HG03025 (cell line): ENCODE results near the gene CECR2.
"Not testable (repeated sequence)": the region's sequence is repeated elsewhere in the genome, so short reads cannot be mapped to it uniquely, and the experiment has no call there.

ENCODE experiments used
- ATAC-seq: cut with Tn5 transposase; IDR thresholded peaks from one replicate; pipeline ENCODE4 v1.9.1; 2021; ENCODE audit warnings: mild to moderate bottlenecking, moderate library complexity; ENCODE audit not compliant: unreplicated experiment, low FRiP score

CECR2 gene

GRCh38 chr22:17397756-17398547 is 28.7 kb downstream of the CECR2 start:
- no peak for ATAC-seq

GRCh38 chr22:17400305-17400704 is 31.0 kb downstream of the CECR2 start:
- no peak for ATAC-seq

GRCh38 chr22:17401728-17402127 is 32.5 kb downstream of the CECR2 start:
- ATAC-seq, result no peak

- ATAC-seq, result no peak
Measured at GRCh38 chr22:17402293-17402692, 33.0 kb downstream of the CECR2 start.

- ATAC-seq, result no peak
Measured at GRCh38 chr22:17403906-17404305, 34.6 kb downstream of the CECR2 start.

GRCh38 chr22:17407643-17408042 is 38.4 kb downstream of the CECR2 start:
- no peak for ATAC-seq

GRCh38 chr22:17410576-17410975 is 41.3 kb downstream of the CECR2 start:
- ATAC-seq, result no peak

GRCh38 chr22:17411213-17411612 is 42.0 kb downstream of the CECR2 start:
- ATAC-seq, result no peak

- ATAC-seq, result no peak
Measured at GRCh38 chr22:17412232-17412631, 43.0 kb downstream of the CECR2 start.

- ATAC-seq, result no peak
Measured at GRCh38 chr22:17418890-17419324, 49.6 kb downstream of the CECR2 start.

GRCh38 chr22:17419348-17419747 is 50.1 kb downstream of the CECR2 start:
- ATAC-seq, result no peak

GRCh38 chr22:17422736-17423343 is 53.6 kb downstream of the CECR2 start:
- ATAC-seq, result no peak

GRCh38 chr22:17423616-17424015 is 54.4 kb downstream of the CECR2 start:
- no peak for ATAC-seq

- ATAC-seq, result not testable (repeated sequence)
Measured at GRCh38 chr22:17427528-17427927, 58.3 kb downstream of the CECR2 start.

- no peak for ATAC-seq
Measured at GRCh38 chr22:17429516-17429915, 60.3 kb downstream of the CECR2 start.

- no peak for ATAC-seq
Measured at GRCh38 chr22:17430412-17430811, 61.2 kb downstream of the CECR2 start.

GRCh38 chr22:17431179-17431578 is 61.9 kb downstream of the CECR2 start:
- ATAC-seq, result no peak

GRCh38 chr22:17434856-17435255 is 65.6 kb downstream of the CECR2 start:
- no peak for ATAC-seq

GRCh38 chr22:17435375-17435774 is 66.1 kb downstream of the CECR2 start:
- no peak for ATAC-seq

GRCh38 chr22:17436382-17436980 is 67.2 kb downstream of the CECR2 start:
- no peak for ATAC-seq

GRCh38 chr22:17436981-17437412 is 67.7 kb downstream of the CECR2 start:
- ATAC-seq, result no peak

- ATAC-seq, result no peak
Measured at GRCh38 chr22:17438026-17438425, 68.8 kb downstream of the CECR2 start.
